Measurements from ENCODE around the gene ADARB1. TPM values are rescaled to one million over a fixed set of nuclear protein-coding genes. Genes with fewer than 3 reads are reported as not detected.

ADARB1 gene
- total RNA-seq, 2 donors from 2014 or later: 8.7 to 9.3 TPM

DNA sequence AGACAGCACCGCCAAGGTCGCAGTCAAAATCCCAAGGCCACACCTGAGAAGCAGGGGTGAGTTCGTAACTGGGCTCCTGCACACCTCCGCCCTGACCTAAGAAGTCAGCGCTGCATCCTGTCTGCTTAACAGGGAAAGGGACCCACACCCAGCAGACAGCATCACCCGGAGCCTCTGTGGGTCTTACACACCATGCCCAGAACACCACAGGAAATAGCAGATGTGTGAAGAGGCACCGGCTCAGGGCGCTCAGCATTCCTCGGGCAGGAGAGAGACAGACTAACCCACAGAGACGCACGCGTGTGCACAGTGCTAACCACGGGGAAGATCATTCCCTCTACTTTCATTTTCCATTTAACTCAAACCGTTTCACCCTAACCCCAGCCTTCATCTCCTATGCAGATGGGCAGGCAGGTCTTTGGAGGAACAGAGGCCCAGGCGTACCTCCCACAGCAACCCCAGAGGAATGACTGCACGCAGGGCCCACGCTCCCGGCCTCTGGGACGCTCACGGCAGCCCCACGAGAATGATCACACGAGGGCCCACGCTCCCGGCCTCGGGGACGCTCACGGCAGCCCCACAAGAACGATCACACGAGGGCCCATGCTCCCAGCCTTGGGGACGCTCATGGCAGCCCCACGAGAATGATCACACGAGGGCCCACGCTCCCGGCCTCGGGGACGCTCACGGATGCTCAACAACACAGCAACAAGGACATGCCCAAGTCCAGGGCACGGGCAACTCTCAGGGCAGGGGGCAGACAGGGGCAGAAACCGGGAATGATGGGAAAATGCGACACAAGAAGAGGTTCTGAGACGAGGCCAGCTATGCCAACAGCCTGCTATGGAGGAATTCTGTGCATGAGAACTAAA lies 192.4 kb downstream of the ADARB1 start:
- H3K36me3 ChIP-seq: peaks cover 12% of the 10 kb centered on the region

GRCh38 chr21:45267390-45267760 lies 193.0 kb downstream of the ADARB1 start:
- Histone ChIP-seq H3K9ac (ENCODE audit: low read depth in 2 of 2, low read length in 2 of 2) (no peak overlapping the region), H3K27ac (no peak overlapping the region), H3K36me3 (peaks cover 12% of the 10 kb centered on the region), H3K4me3 (no peak overlapping the region), H3K9me3 (no peaks in the 10 kb centered on the region), H3K27me3 (no peaks in the 10 kb centered on the region), H3K4me1 (no peaks in the 10 kb centered on the region)
- TF ChIP-seq, protein P1, sequence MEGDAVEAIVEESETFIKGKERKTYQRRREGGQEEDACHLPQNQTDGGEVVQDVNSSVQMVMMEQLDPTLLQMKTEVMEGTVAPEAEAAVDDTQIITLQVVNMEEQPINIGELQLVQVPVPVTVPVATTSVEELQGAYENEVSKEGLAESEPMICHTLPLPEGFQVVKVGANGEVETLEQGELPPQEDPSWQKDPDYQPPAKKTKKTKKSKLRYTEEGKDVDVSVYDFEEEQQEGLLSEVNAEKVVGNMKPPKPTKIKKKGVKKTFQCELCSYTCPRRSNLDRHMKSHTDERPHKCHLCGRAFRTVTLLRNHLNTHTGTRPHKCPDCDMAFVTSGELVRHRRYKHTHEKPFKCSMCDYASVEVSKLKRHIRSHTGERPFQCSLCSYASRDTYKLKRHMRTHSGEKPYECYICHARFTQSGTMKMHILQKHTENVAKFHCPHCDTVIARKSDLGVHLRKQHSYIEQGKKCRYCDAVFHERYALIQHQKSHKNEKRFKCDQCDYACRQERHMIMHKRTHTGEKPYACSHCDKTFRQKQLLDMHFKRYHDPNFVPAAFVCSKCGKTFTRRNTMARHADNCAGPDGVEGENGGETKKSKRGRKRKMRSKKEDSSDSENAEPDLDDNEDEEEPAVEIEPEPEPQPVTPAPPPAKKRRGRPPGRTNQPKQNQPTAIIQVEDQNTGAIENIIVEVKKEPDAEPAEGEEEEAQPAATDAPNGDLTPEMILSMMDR (IDR thresholded peaks at IDR 0.05): no peak
- DNase-seq: no peak
- intact Hi-C loops (cut with DNase I): no loop called here

More for the DNA sequence above, 192.4 kb downstream of the ADARB1 start:
- intact Hi-C loops (cut with DNase I): no loop called here
- Histone ChIP-seq H3K9ac (ENCODE audit: low read depth in 2 of 2, low read length in 2 of 2) (no peak overlapping the region), H3K27me3 (no peaks in the 10 kb centered on the region), H3K27ac (no peak overlapping the region), H3K9me3 (no peaks in the 10 kb centered on the region), H3K4me1 (no peaks in the 10 kb centered on the region), H3K4me3 (no peak overlapping the region)
- TF ChIP-seq, protein P1 (IDR thresholded peaks at IDR 0.05): no peak
- DNase-seq: no peak

DNA sequence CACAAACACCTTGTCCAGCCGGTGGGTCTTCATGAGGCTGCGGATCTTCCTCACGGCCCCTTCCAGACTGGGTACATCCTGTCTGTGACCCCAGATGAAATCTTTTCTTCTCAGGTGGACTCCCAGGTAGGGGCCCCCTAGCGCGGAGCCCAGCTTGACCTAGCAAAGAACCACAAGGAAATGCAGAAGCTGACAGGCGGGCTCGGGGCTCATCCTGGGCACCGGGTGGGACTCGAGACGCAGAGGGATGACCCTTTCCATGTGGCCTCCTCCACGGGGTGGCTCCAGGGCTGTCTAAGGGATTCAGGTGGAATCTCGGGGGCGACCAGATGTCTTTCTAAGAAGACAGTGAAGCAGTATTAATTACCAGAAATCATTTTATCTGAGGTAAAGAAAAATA lies 195.5 kb downstream of the ADARB1 start:
- intact Hi-C loops (cut with DNase I): no loop called here
- Histone ChIP-seq H3K36me3 (peaks cover 12% of the 10 kb centered on the region), H3K27me3 (no peaks in the 10 kb centered on the region), H3K27ac (no peak overlapping the region), H3K4me3 (no peak overlapping the region), H3K4me1 (no peaks in the 10 kb centered on the region), H3K9me3 (no peaks in the 10 kb centered on the region), H3K9ac (ENCODE audit: low read depth in 2 of 2, low read length in 2 of 2) (no peak overlapping the region)
- DNase-seq: no peak
- TF ChIP-seq, protein P1 (IDR thresholded peaks at IDR 0.05): no peak

DNA sequence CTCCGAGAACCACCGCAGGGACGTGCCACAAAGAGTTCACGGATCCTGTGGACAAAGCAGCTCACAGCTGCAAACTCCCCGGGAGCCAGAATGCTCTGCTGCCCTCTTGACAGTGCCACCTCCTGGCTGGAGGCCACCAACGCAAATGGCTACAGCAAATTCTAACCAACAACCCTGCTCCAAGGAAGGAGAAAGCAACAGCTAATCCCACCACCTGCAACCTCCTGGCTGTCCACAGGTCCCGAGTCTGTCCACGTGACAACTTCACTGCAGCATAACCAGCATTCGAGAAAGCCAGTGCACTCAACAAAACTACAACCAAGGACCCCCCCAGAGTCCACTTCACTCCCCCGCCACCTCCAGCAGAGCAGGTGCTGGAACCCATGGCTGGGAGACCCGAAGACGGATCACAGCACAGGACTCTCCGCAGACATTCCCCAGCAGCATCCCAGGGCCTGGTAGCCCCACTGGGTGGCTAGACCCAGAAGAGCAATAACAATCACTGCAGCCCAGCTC lies 196.0 kb downstream of the ADARB1 start:
- no peaks in the 10 kb centered on the region for H3K9me3 ChIP-seq
- H3K4me3 ChIP-seq: no peak overlapping the region
- no peaks in the 10 kb centered on the region for H3K4me1 ChIP-seq
- TF ChIP-seq, protein P1 (IDR thresholded peaks at IDR 0.05): no peak
- intact Hi-C loops (cut with DNase I): no loop called here
- no peak for DNase-seq
- peaks cover 12% of the 10 kb centered on the region for H3K36me3 ChIP-seq
- no peaks in the 10 kb centered on the region for H3K27me3 ChIP-seq
- H3K27ac ChIP-seq: no peak overlapping the region
- no peak overlapping the region for H3K9ac ChIP-seq (ENCODE audit: low read depth in 2 of 2, low read length in 2 of 2)

Other genes starting within 250 kb of the ADARB1 start
- gene PTTG1IP, start 200.9 kb upstream of the ADARB1 start, total RNA-seq: 100 to 1,000 TPM; 218 to 414 TPM
- 10 to 100 TPM; 13.1 to 27.1 TPM for gene ITGB2, start 153.7 kb upstream of the ADARB1 start, total RNA-seq
- gene SLX9, start 134.6 kb upstream of the ADARB1 start, total RNA-seq: 10 to 100 TPM; 30.6 to 50.1 TPM
- 10 to 100 TPM; 23.8 to 31.6 TPM for gene POFUT2, start 213.3 kb downstream of the ADARB1 start, total RNA-seq